Liver (tissue), 10 donors: ENCODE data around the gene SHROOM1. TPM values are rescaled to one million over a fixed set of nuclear protein-coding genes. Genes with fewer than 3 reads are reported as not detected.

ENCODE experiments used
- DNase-seq: peaks from one replicate; pipeline ENCODE4 v3.0.0-alpha.2; 2017; ENCODE audit warnings: low spot score
- H3K27ac ChIP-seq, 2 donors: one replicate each; pipeline ENCODE4 v1.7.0; 2013; ENCODE audit warnings: inconsistent platforms in 2 of 2, low read length in 2 of 2, control low read depth in 1 of 2, low read depth in 1 of 2, mild to moderate bottlenecking in 1 of 2
- H3K27me3 ChIP-seq, 4 donors: one replicate each; pipeline versions ENCODE4 v1.6.1 to v1.7.0; 2013; ENCODE audit warnings: low read length in 3 of 4, inconsistent platforms in 1 of 4, mild to moderate bottlenecking in 1 of 4, moderate library complexity in 1 of 4; ENCODE audit not compliant: control insufficient read depth in 4 of 4, insufficient read depth in 4 of 4
- H3K36me3 ChIP-seq, 4 donors: one replicate each; pipeline versions ENCODE4 v1.6.1 to v1.7.0; 2013; ENCODE audit warnings: low read length in 3 of 4, mild to moderate bottlenecking in 3 of 4, low read depth in 1 of 4, moderate library complexity in 1 of 4; ENCODE audit not compliant: control insufficient read depth in 4 of 4, insufficient read depth in 3 of 4
- H3K4me1 ChIP-seq, 4 donors: one replicate each; pipeline versions ENCODE4 v1.6.1 to v1.7.0; 2013; ENCODE audit warnings: low read length in 3 of 4, mild to moderate bottlenecking in 3 of 4, moderate library complexity in 1 of 4; ENCODE audit not compliant: control insufficient read depth in 4 of 4, insufficient read depth in 4 of 4
- H3K4me3 ChIP-seq, 3 donors: one replicate each; pipeline versions ENCODE4 v1.6.1 to v1.7.0; 2013; ENCODE audit warnings: low read length in 3 of 3, control low read depth in 1 of 3, low read depth in 1 of 3, mild to moderate bottlenecking in 1 of 3
- H3K9ac ChIP-seq, 2 donors: one replicate each; pipeline ENCODE4 v1.7.0; 2013; ENCODE audit warnings: low read length in 2 of 2, mild to moderate bottlenecking in 2 of 2, moderate library complexity in 2 of 2, control low read depth in 1 of 2, low read depth in 1 of 2
- H3K9me3 ChIP-seq, 4 donors: one replicate each; pipeline versions ENCODE4 v1.6.1 to v1.7.0; 2013; ENCODE audit warnings: low read length in 3 of 4; ENCODE audit not compliant: control insufficient read depth in 4 of 4
- ATF3 ChIP-seq: IDR thresholded peaks from 2 replicates; pipeline ENCODE4 v1.6.1; 2016; ENCODE audit warnings: antibody characterized with exemption
- EGR1 ChIP-seq, 2 donors: IDR thresholded peaks; 2 replicates each; pipeline ENCODE4 v1.6.1; 2016 to 2018; ENCODE audit warnings: antibody characterized with exemption in 2 of 2, low read depth in 2 of 2
- FOXA2 ChIP-seq: IDR thresholded peaks from 2 replicates; pipeline ENCODE4 v1.6.1; 2016; ENCODE audit warnings: antibody characterized with exemption
- GABPA ChIP-seq, 2 donors: IDR thresholded peaks in 1 of 2; conservative IDR thresholded peaks in 1 of 2; 2 replicates each; pipeline ENCODE4 v1.6.1; 2016; ENCODE audit warnings: antibody characterized with exemption in 2 of 2, mild to moderate bottlenecking in 1 of 2, moderate library complexity in 1 of 2
- HNF4A ChIP-seq, 2 donors: conservative IDR thresholded peaks; 2 replicates each; pipeline ENCODE4 v1.6.1; 2016; ENCODE audit warnings: antibody characterized with exemption in 2 of 2, mild to moderate bottlenecking in 2 of 2
- HNF4G ChIP-seq: IDR thresholded peaks from 2 replicates; pipeline ENCODE4 v1.6.1; 2016; ENCODE audit warnings: antibody characterized with exemption
- JUND ChIP-seq, 2 donors: IDR thresholded peaks; 2 replicates each; pipeline ENCODE4 v1.6.1; 2016; ENCODE audit warnings: antibody characterized with exemption in 2 of 2
- RAD21 ChIP-seq, 2 donors: IDR thresholded peaks; 2 replicates each; pipeline ENCODE4 v1.6.1; 2016; ENCODE audit warnings: antibody characterized with exemption in 2 of 2, mild to moderate bottlenecking in 2 of 2
- REST ChIP-seq: IDR thresholded peaks from 2 replicates; pipeline ENCODE4 v1.6.1; 2016; ENCODE audit warnings: antibody characterized with exemption, mild to moderate bottlenecking
- YY1 ChIP-seq: IDR thresholded peaks from 2 replicates; pipeline ENCODE4 v1.6.1; 2016; ENCODE audit warnings: antibody characterized with exemption, mild to moderate bottlenecking
- WGBS: extraction: QIAGEN DNeasy Blood & Tissue Kit; methylation state at CpG from one replicate; pipeline ENCODE4 v1.1.7; 2013; 5-methylcytosine and 5-hydroxymethylcytosine counted together
- polyA plus RNA-seq, 2 donors: library from polyadenylated mRNA; stranded (reverse) in 1 of 2; unstranded in 1 of 2; fragments of 200-250 nt in 1 of 2; fragments of >200 nt in 1 of 2; fragmentation: Nextera tagmentation in 1 of 2; extraction: Ambion mirVana in 1 of 2; gene quantifications; one replicate each; pipeline versions ENCODE4 v1.2.1 to v1.2.3, GENCODE V29; 2013 to 2015
- small RNA-seq: library from RNA; depleted of rRNA; stranded (forward); fragments of <200 nt; gene quantifications from one replicate; pipeline ENCODE3, GENCODE V24; 2014
- total RNA-seq, 2 donors: library from RNA; depleted of rRNA; stranded (reverse); fragments of >200 nt; gene quantifications; one replicate each; pipeline ENCODE4 v1.2.3, GENCODE V29; 2014
- donor health status: healthy.
- donor health status: healthy.
- donor health status: healthy.
- donor health status: healthy.
- donor health status: healthy.

Gene SHROOM1
- total and polyA plus RNA-seq, 4 donors: 6.1 to 28.5 (median 18.3) TPM

GRCh38 chr5:132773114-132773513 lies 57.3 kb downstream of the SHROOM1 start:
- Histone ChIP-seq H3K9ac (no peak overlapping the region), H3K27me3 (no peaks in the 10 kb centered on the region), H3K27ac (no peak overlapping the region), H3K9me3 (no peaks in the 10 kb centered on the region), H3K4me3 (no peak overlapping the region), H3K4me1 (peaks cover 3 to 23% (median 7%) of the 10 kb centered on the region in 4 donors), H3K36me3 (no peaks in the 10 kb centered on the region)
- 96% methylated on average over 5 of the region's 5 CpGs for WGBS
- no peak for DNase-seq
- TF ChIP-seq REST (no peak), FOXA2 (no peak), HNF4G (no peak), EGR1 (IDR thresholded peaks at IDR 0.05; ENCODE audit: low read depth in 2 of 2) (no peak), RAD21 (IDR thresholded peaks at IDR 0.05) (no peak), ATF3 (no peak), HNF4A (conservative IDR thresholded peaks at IDR 0.05) (no peak), JUND (IDR thresholded peaks at IDR 0.05) (no peak), GABPA (IDR thresholded peaks at IDR 0.05 in 1 of 2, conservative IDR thresholded peaks at IDR 0.05 in 1 of 2) (no peak), YY1 (no peak)

- Histone ChIP-seq H3K4me1 (peaks cover 0 to 16% (median 4%) of the 10 kb centered on the region in 4 donors), H3K27me3 (no peaks in the 10 kb centered on the region), H3K9me3 (no peaks in the 10 kb centered on the region), H3K9ac (no peak overlapping the region), H3K36me3 (no peaks in the 10 kb centered on the region), H3K27ac (no peak overlapping the region), H3K4me3 (no peak overlapping the region)
- WGBS: 93% methylated on average over 8 of the region's 8 CpGs
- TF ChIP-seq GABPA (IDR thresholded peaks at IDR 0.05 in 1 of 2, conservative IDR thresholded peaks at IDR 0.05 in 1 of 2): no peak
- DNase-seq: no peak
Measured at GRCh38 chr5:132772291-132773070, 58.0 kb downstream of the SHROOM1 start.

Small RNA genes lying within 50 kb of the gene (small RNA-seq; reads per million reads assigned to genes)
- not detected for gene RNA5SP192

Other genes starting within 250 kb of the SHROOM1 start
- gene IL13, start 172.5 kb downstream of the SHROOM1 start, total RNA-seq: not detected
- not detected for gene IL13, start 172.5 kb downstream of the SHROOM1 start, polyA plus RNA-seq
- gene IL4, start 156.7 kb downstream of the SHROOM1 start, total RNA-seq: not detected
- not detected for gene IL4, start 156.7 kb downstream of the SHROOM1 start, polyA plus RNA-seq
- 1 to 10 TPM in 1 of 2 donors, under 1 TPM in 1; 0.92 to 1.2 TPM for gene KIF3A, start 93.1 kb downstream of the SHROOM1 start, total RNA-seq
- under 1 TPM; 0.58 to 0.79 TPM for gene KIF3A, start 93.1 kb downstream of the SHROOM1 start, polyA plus RNA-seq
- gene CCNI2, start 83.2 kb downstream of the SHROOM1 start, total RNA-seq: under 1 TPM; 0.05 to 0.17 TPM
- under 1 TPM; 0.02 to 0.57 TPM for gene CCNI2, start 83.2 kb downstream of the SHROOM1 start, polyA plus RNA-seq
- gene SEPTIN8, start 53.4 kb downstream of the SHROOM1 start, total RNA-seq: 10 to 100 TPM; 11.8 to 16.5 TPM
- gene SEPTIN8, start 53.4 kb downstream of the SHROOM1 start, polyA plus RNA-seq: 1 to 10 TPM; 4.7 to 7.8 TPM
- 1 to 10 TPM; 1.6 to 1.9 TPM for gene SOWAHA, start 17.3 kb downstream of the SHROOM1 start, total RNA-seq
- gene SOWAHA, start 17.3 kb downstream of the SHROOM1 start, polyA plus RNA-seq: 1 to 10 TPM; 1.3 to 2.2 TPM
- gene GDF9, start 35.8 kb upstream of the SHROOM1 start, total RNA-seq: under 1 TPM in 1 of 2 donors, not detected in 1; 0.08 TPM
- gene GDF9, start 35.8 kb upstream of the SHROOM1 start, polyA plus RNA-seq: under 1 TPM; 0.08 to 0.10 TPM
- gene UQCRQ, start 36.0 kb upstream of the SHROOM1 start, total RNA-seq: 100 to 1,000 TPM in 1 of 2 donors, 10 to 100 TPM in 1; 62.5 to 103 TPM
- gene UQCRQ, start 36.0 kb upstream of the SHROOM1 start, polyA plus RNA-seq: 1,000 to 10,000 TPM in 1 of 2 donors, 100 to 1,000 TPM in 1; 548 to 2,326 TPM
- 10 to 100 TPM; 12.0 to 56.7 TPM for gene LEAP2, start 43.0 kb upstream of the SHROOM1 start, total RNA-seq
- 100 to 1,000 TPM in 1 of 2 donors, 10 to 100 TPM in 1; 68.1 to 736 TPM for gene LEAP2, start 43.0 kb upstream of the SHROOM1 start, polyA plus RNA-seq
- 10 to 100 TPM; 16.8 to 19.1 TPM for gene AFF4, start 133.0 kb upstream of the SHROOM1 start, total RNA-seq
- 10 to 100 TPM in 1 of 2 donors, 1 to 10 TPM in 1; 5.5 to 17.0 TPM for gene AFF4, start 133.0 kb upstream of the SHROOM1 start, polyA plus RNA-seq
- gene ZCCHC10, start 195.9 kb upstream of the SHROOM1 start, total RNA-seq: 1 to 10 TPM; 5.1 to 8.5 TPM
- 10 to 100 TPM; 11.1 to 24.2 TPM for gene ZCCHC10, start 195.9 kb upstream of the SHROOM1 start, polyA plus RNA-seq
- 10 to 100 TPM; 34.4 to 39.7 TPM for gene HSPA4, start 221.4 kb upstream of the SHROOM1 start, total RNA-seq
- gene HSPA4, start 221.4 kb upstream of the SHROOM1 start, polyA plus RNA-seq: 10 to 100 TPM; 22.1 to 29.5 TPM